ENCODE data around the gene TMEM131. TPM values are rescaled to one million over a fixed set of nuclear protein-coding genes. Genes with fewer than 3 reads are reported as not detected.

TMEM131 gene
- total RNA-seq, 1 donor from 2014 or later: 35.3 TPM

DNA sequence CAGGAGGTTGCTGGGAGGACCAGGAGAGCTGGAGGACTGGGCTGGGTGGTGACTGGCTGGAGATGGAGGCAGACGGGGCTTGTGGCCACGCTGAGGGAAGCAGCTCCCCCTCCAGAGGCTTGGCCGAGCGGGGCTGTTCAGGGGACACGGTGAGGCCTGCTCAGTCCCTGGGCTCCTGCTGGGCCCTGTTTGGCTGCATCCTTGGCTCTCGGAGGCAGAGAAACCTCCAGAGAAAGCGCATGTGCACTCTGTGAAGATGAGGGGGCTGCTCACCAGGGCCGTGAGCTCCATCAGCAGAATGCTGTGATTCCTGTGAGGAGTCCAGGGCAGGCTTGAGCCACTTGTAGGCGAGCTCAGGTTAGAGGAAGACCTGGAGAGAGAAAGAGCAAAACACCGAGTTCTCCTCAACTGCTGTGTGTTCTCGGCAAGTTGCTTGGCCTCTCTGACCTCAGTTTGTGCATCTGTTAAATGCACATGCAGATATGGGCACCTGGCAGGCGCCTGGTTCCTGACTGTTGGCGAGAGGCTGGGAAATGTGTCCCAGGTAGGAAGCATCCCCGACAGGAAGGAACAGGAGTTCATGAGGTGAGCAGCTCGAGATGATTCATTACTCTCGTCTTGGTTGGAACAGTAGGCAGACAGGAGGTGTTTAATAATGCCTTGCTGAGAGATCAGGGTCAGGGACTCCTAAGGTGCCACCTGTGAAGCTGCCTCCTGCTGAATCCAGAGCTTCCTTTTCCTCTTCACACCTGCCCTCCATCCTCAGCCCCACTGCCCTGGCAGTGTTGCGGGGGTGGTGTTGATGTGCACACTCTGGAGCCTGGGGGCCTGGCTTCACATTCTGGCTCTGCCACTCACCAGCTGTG lies 281.4 kb downstream of the TMEM131 start:
- no peak for DNase-seq (ENCODE audit: low read depth)
- no peaks in the 10 kb centered on the region for H4K20me1 ChIP-seq (ENCODE audit: insufficient read depth, low read length)
- no peaks in the 10 kb centered on the region for H3K79me2 ChIP-seq (ENCODE audit: insufficient read depth, low read length)
- FAIRE-seq: no peak
- H3K9me3 ChIP-seq (ENCODE audit: insufficient read depth, low read depth, low read length): no peaks in the 10 kb centered on the region
- no peak overlapping the region for H2AFZ ChIP-seq (ENCODE audit: low read depth, low read length)
- H3K36me3 ChIP-seq (ENCODE audit: insufficient read depth, low read length): no peaks in the 10 kb centered on the region
- no peaks in the 10 kb centered on the region for H3K4me1 ChIP-seq (ENCODE audit: insufficient read depth, low read length)
- Mint-ChIP-seq H3K9me3 (ENCODE audit: unreplicated experiment) (no peaks in the 10 kb centered on the region), H3K27me3 (ENCODE audit: low read depth, unreplicated experiment) (peaks cover 34% of the 10 kb centered on the region), H3K4me3 (ENCODE audit: unreplicated experiment) (no peak overlapping the region), H3K4me1 (ENCODE audit: low read depth, unreplicated experiment) (peaks cover 5% of the 10 kb centered on the region), H3K27ac (ENCODE audit: unreplicated experiment) (no peak overlapping the region), H3K36me3 (ENCODE audit: low read depth, unreplicated experiment) (no peaks in the 10 kb centered on the region)
- TF ChIP-seq EZH2 (IDR thresholded peaks at IDR 0.05; ENCODE audit: insufficient read depth, low read length): no peak
- TF ChIP-seq, protein P1, sequence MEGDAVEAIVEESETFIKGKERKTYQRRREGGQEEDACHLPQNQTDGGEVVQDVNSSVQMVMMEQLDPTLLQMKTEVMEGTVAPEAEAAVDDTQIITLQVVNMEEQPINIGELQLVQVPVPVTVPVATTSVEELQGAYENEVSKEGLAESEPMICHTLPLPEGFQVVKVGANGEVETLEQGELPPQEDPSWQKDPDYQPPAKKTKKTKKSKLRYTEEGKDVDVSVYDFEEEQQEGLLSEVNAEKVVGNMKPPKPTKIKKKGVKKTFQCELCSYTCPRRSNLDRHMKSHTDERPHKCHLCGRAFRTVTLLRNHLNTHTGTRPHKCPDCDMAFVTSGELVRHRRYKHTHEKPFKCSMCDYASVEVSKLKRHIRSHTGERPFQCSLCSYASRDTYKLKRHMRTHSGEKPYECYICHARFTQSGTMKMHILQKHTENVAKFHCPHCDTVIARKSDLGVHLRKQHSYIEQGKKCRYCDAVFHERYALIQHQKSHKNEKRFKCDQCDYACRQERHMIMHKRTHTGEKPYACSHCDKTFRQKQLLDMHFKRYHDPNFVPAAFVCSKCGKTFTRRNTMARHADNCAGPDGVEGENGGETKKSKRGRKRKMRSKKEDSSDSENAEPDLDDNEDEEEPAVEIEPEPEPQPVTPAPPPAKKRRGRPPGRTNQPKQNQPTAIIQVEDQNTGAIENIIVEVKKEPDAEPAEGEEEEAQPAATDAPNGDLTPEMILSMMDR (IDR thresholded peaks at IDR 0.05; ENCODE audit: insufficient read depth, low read depth, low read length): no peak
- H3K27me3 ChIP-seq (ENCODE audit: insufficient read depth, low read length): no peaks in the 10 kb centered on the region
- H3K27ac ChIP-seq (ENCODE audit: low read depth, low read length): no peak overlapping the region
- H3K4me3 ChIP-seq (ENCODE audit: insufficient read depth, low read depth, low read length): no peak overlapping the region
- H3K9ac ChIP-seq (ENCODE audit: low read length): no peak overlapping the region
- no peak overlapping the region for H3K4me2 ChIP-seq (ENCODE audit: low read length)

DNA sequence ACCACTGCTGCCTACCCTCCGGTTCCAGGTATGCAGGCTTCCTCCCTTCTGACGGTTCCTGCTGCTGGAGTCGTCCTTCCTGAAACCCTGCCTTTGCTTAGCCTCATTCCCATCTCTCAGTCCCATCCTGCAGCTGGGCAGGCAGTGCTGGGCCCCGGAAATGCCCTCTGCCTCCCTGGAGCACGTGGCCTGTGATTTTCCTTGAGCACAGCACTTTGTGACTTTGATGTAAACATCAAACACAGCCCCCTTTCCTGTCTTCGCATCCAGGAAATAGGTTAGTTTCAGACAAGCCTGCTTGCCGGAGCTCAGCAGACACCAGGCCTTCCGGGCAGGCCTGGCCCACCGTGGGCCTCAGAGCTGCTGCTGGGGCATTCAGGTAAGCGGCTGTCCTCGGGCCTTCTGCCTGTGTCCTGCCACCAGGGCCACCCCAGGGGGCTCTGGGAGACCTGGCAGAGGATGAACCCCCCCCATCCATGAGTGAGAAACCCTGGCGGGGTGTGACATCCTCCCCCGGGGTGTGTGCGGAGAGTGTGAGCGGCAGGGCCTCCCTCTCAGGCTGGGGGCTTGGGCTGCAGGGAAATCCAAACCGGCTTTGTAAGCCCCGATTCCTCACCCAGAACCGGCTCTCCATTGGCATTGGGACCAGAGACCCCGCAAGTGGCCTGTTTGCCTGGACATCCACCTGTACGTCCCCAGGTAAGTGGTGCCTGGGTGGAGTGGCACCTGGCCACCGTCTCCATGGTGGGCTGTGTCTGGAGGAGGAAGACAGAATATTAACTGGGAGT lies 282.3 kb downstream of the TMEM131 start, which contains the start of gene ZAP70:
ZAP70 (plus strand) TSS at position 281 of the 788 bp plus-strand sequence. CDS start 10,461 bp downstream, outside the sequence.
- Histone ChIP-seq H3K79me2 (ENCODE audit: insufficient read depth, low read length) (no peaks in the 10 kb centered on the region), H3K4me1 (ENCODE audit: insufficient read depth, low read length) (no peaks in the 10 kb centered on the region), H3K4me2 (ENCODE audit: low read length) (no peak within 1 kb of the TSS), H3K27me3 (ENCODE audit: insufficient read depth, low read length) (no peaks in the 10 kb centered on the region), H3K27ac (ENCODE audit: low read depth, low read length) (no peak within 1 kb of the TSS), H2AFZ (ENCODE audit: low read depth, low read length) (peak within 1 kb of the TSS; percentile 4), H4K20me1 (ENCODE audit: insufficient read depth, low read length) (no peaks in the 10 kb centered on the region), H3K4me3 (ENCODE audit: insufficient read depth, low read depth, low read length) (no peak within 1 kb of the TSS), H3K9me3 (ENCODE audit: insufficient read depth, low read depth, low read length) (no peaks in the 10 kb centered on the region), H3K36me3 (ENCODE audit: insufficient read depth, low read length) (no peaks in the 10 kb centered on the region), H3K9ac (ENCODE audit: low read length) (no peak within 1 kb of the TSS)
- Mint-ChIP-seq H3K4me3 (ENCODE audit: unreplicated experiment) (no peak within 1 kb of the TSS), H3K27ac (ENCODE audit: unreplicated experiment) (no peak within 1 kb of the TSS), H3K36me3 (ENCODE audit: low read depth, unreplicated experiment) (no peaks in the 10 kb centered on the region), H3K27me3 (ENCODE audit: low read depth, unreplicated experiment) (peaks cover 27% of the 10 kb centered on the region), H3K9me3 (ENCODE audit: unreplicated experiment) (no peaks in the 10 kb centered on the region), H3K4me1 (ENCODE audit: low read depth, unreplicated experiment) (peaks cover 5% of the 10 kb centered on the region)
- FAIRE-seq (no peak), DNase-seq (ENCODE audit: low read depth) (no peak)
- TF ChIP-seq, protein P1 (IDR thresholded peaks at IDR 0.05; ENCODE audit: insufficient read depth, low read depth, low read length): no peak
- no peak for TF ChIP-seq EZH2 (IDR thresholded peaks at IDR 0.05; ENCODE audit: insufficient read depth, low read length)

All from astrocyte (in vitro differentiated cells and primary cell).